Upper lobe of right lung (tissue), 1 donor: ENCODE results near the gene NDRG3. TPM values are rescaled to one million over a fixed set of nuclear protein-coding genes. Genes with fewer than 3 reads are reported as not detected.
A peak's percentile ranks its signal among the peaks of the same experiment; 100 is the strongest.

Experiments
- ATAC-seq: fragments of 200-7000 bp; cut with Tn5 transposase; one replicate; pipeline ENCODE4 v1.9.1; 2020; ENCODE audit warnings: mild to moderate bottlenecking, moderate library complexity
- DNase-seq: peaks from one replicate; pipeline ENCODE4 v3.0.0-alpha.2; 2020
- H3K27ac ChIP-seq: fragments of 200-600 bp; one replicate; pipeline ENCODE4 v1.8.0; 2022
- H3K27me3 ChIP-seq: fragments of 200-600 bp; one replicate; pipeline ENCODE4 v1.8.0; 2022; ENCODE audit warnings: mild to moderate bottlenecking
- H3K36me3 ChIP-seq: fragments of 200-600 bp; one replicate; pipeline ENCODE4 v1.8.0; 2022
- H3K4me1 ChIP-seq: fragments of 200-600 bp; one replicate; pipeline ENCODE4 v1.8.0; 2022
- H3K4me3 ChIP-seq: fragments of 200-600 bp; one replicate; pipeline ENCODE4 v1.8.0; 2022; ENCODE audit warnings: mild to moderate bottlenecking
- H3K9me3 ChIP-seq: fragments of 200-600 bp; one replicate; pipeline ENCODE4 v1.8.0; 2022
- CTCF ChIP-seq: fragments of 200-600 bp; IDR thresholded peaks from one replicate; pipeline ENCODE4 v1.8.0; 2022; ENCODE audit warnings: antibody characterized with exemption
- intact Hi-C: fragments of 100-400 bp; cut with DNase I; formaldehyde crosslinking; loops from one replicate; pipeline ENCODE4 v1.11.0; 2022
- total RNA-seq: library from RNA; stranded (reverse); fragmentation: NEBNext Ultra II Directional; extraction: Animal tissue kit (Norgen Biotek cat#: 25700); gene quantifications from one replicate; pipeline ENCODE4 v1.2.1, GENCODE V29; 2021
- donor health status: DM: no; HTN: yes; CAD: no; lungs with severe emphysema.

NDRG3 gene
- total RNA-seq, 1 donor from 2014 or later, result 30.3 TPM

GRCh38 chr20:36653456-36653855 is 92.4 kb downstream of the NDRG3 start:
- intact Hi-C loops, result no loop called here
- no peak overlapping the region for H3K27ac ChIP-seq
- no peaks in the 10 kb centered on the region for H3K4me1 ChIP-seq
- H3K27me3 ChIP-seq, result no peaks in the 10 kb centered on the region
- H3K36me3 ChIP-seq, result peaks cover 20% of the 10 kb centered on the region
- H3K4me3 ChIP-seq, result no peak overlapping the region
- no peak for TF ChIP-seq CTCF
- ATAC-seq, result no peak
- peak; percentile 37 for DNase-seq
- no peaks in the 10 kb centered on the region for H3K9me3 ChIP-seq

- TF ChIP-seq CTCF, result no peak
- DNase-seq, result peak; percentile 4
- intact Hi-C loops, result no loop called here
- Histone ChIP-seq H3K36me3 (peaks cover under 1% of the 10 kb centered on the region), H3K27ac (no peak overlapping the region), H3K4me3 (no peak overlapping the region), H3K9me3 (no peaks in the 10 kb centered on the region), H3K4me1 (no peaks in the 10 kb centered on the region), H3K27me3 (no peaks in the 10 kb centered on the region)
- no peak for ATAC-seq
Measured at GRCh38 chr20:36647196-36648121, 98.4 kb downstream of the NDRG3 start.

GRCh38 chr20:36646678-36647077 is 99.2 kb downstream of the NDRG3 start:
- Histone ChIP-seq H3K4me1 (no peaks in the 10 kb centered on the region), H3K27me3 (no peaks in the 10 kb centered on the region), H3K9me3 (no peaks in the 10 kb centered on the region), H3K4me3 (no peak overlapping the region), H3K27ac (no peak overlapping the region), H3K36me3 (no peaks in the 10 kb centered on the region)
- DNase-seq (peak; percentile 3), ATAC-seq (no peak)
- intact Hi-C loops, result no loop called here
- TF ChIP-seq CTCF, result no peak

GRCh38 chr20:36645998-36646397 is 99.9 kb downstream of the NDRG3 start, which contains the start of gene SLA2:
SLA2 (minus strand) TSS chr20:36646196; CDS start chr20:36641335, 4,861 bp downstream.
- peak; percentile 72 for ATAC-seq
- Histone ChIP-seq H3K9me3 (no peaks in the 10 kb centered on the region), H3K36me3 (no peaks in the 10 kb centered on the region), H3K27ac (peak within 1 kb of the TSS; percentile 42), H3K27me3 (no peaks in the 10 kb centered on the region), H3K4me3 (peak within 1 kb of the TSS; percentile 36), H3K4me1 (no peaks in the 10 kb centered on the region)
- no peak for TF ChIP-seq CTCF
- intact Hi-C loops, result no loop called here
- DNase-seq, result peak; percentile 66

GRCh38 chr20:36645353-36645752 is 100.5 kb downstream of the NDRG3 start:
- H3K27me3 ChIP-seq, result no peaks in the 10 kb centered on the region
- no peak for TF ChIP-seq CTCF
- peak overlapping the region; percentile 36 for H3K4me3 ChIP-seq
- no peaks in the 10 kb centered on the region for H3K4me1 ChIP-seq
- no peak for ATAC-seq
- H3K27ac ChIP-seq, result peak overlapping the region; percentile 42
- H3K9me3 ChIP-seq, result no peaks in the 10 kb centered on the region
- intact Hi-C loops, result no loop called here
- no peak for DNase-seq
- H3K36me3 ChIP-seq, result no peaks in the 10 kb centered on the region
